H1 (cell line): Measurements from ENCODE around the gene TNFAIP8L3.

Experiments used
- BACH1 ChIP-seq: IDR thresholded peaks from 2 replicates; pipeline ENCODE4 v1.6.1; 2012; ENCODE audit warnings: low read length, improper control_type of control experiment
- CTCF ChIP-seq, 3 experiments: IDR thresholded peaks; 1 replicate in 2 of 3; 2 replicates in 1 of 3; pipeline versions ENCODE4 v1.5.1 to v1.6.1; 2011; ENCODE audit warnings: low read length in 3 of 3, mild to moderate bottlenecking in 3 of 3, inconsistent platforms in 2 of 3, low read depth in 1 of 3, moderate library complexity in 1 of 3; ENCODE audit not compliant: insufficient read depth in 1 of 3; ENCODE audit errors: control extremely low read depth in 1 of 3
- EGR1 ChIP-seq: IDR thresholded peaks from 2 replicates; pipeline ENCODE4 v1.6.1; 2011; ENCODE audit warnings: low read depth, low read length, borderline replicate concordance
- EZH2 ChIP-seq: fragments of 200-600 bp; sonication (generic); IDR thresholded peaks from 2 replicates; pipeline ENCODE4 v1.7.1; 2012; ENCODE audit warnings: low read depth, mild to moderate bottlenecking, moderate library complexity, low read length, inconsistent platforms; ENCODE audit not compliant: severe bottlenecking
- FOSL1 ChIP-seq: IDR thresholded peaks from 2 replicates; pipeline ENCODE4 v1.6.1; 2011; ENCODE audit warnings: mild to moderate bottlenecking, low read depth, low read length, moderate library complexity; ENCODE audit not compliant: insufficient read depth
- POLR2A ChIP-seq, 2 experiments: IDR thresholded peaks; 1 replicate in 1 of 2; 2 replicates in 1 of 2; pipeline ENCODE4 v1.6.1; 2011; ENCODE audit warnings: low read depth in 2 of 2, low read length in 2 of 2, mild to moderate bottlenecking in 2 of 2; ENCODE audit errors: control extremely low read depth in 1 of 2
- POLR2AphosphoS5 ChIP-seq: IDR thresholded peaks from 2 replicates; pipeline ENCODE4 v1.6.1; 2011; ENCODE audit warnings: low read depth, low read length
- RAD21 ChIP-seq, 2 experiments: IDR thresholded peaks in 1 of 2; conservative IDR thresholded peaks in 1 of 2; 2 replicates each; pipeline ENCODE4 v1.6.1; 2011; ENCODE audit warnings: low read depth in 2 of 2, low read length in 2 of 2, improper control_type of control experiment in 1 of 2, inconsistent platforms in 1 of 2, mild to moderate bottlenecking in 1 of 2, moderate library complexity in 1 of 2
- YY1 ChIP-seq: IDR thresholded peaks from 2 replicates; pipeline ENCODE4 v1.6.1; 2011; ENCODE audit warnings: low read depth, mild to moderate bottlenecking, low read length

GRCh38 chr15:51093839-51094605 is 684 bp downstream of the TNFAIP8L3 start:
- TF ChIP-seq POLR2A (IDR thresholded peaks at IDR 0.05; ENCODE audit: control extremely low read depth in 1 of 2, low read depth in 2 of 2, low read length in 2 of 2) (no peak), YY1 (no peak), POLR2AphosphoS5 (no peak), FOSL1 (no peak), CTCF (IDR thresholded peaks at IDR 0.05; ENCODE audit: control extremely low read depth in 1 of 3, insufficient read depth in 1 of 3, low read depth in 1 of 3, low read length in 3 of 3) (no peak), EZH2 (peak; percentile 80), BACH1 (no peak), EGR1 (no peak), RAD21 (IDR thresholded peaks at IDR 0.05 in 1 of 2, conservative IDR thresholded peaks at IDR 0.05 in 1 of 2; ENCODE audit: low read depth in 2 of 2, low read length in 2 of 2) (no peak)
